Endothelial cell of umbilical vein (primary cell): Measurements from ENCODE around the gene RAG1. TPM values are rescaled to one million over a fixed set of nuclear protein-coding genes. Genes with fewer than 3 reads are reported as not detected.

Experiments
- BruUV-seq: library from RNA; stranded (reverse); fragments of 400-500 nt; replicated peaks from 2 replicates; lab custom pipeline; 2021; lab: Mats Ljungman, UMichigan
- CTCF ChIA-PET: fragments of 300-600, 350-600 bp; sonication (Branson Sonifier 250); formaldehyde crosslinking; loops from one replicate; lab custom pipeline; 2021; ENCODE audit warnings: antibody characterized with exemption, inconsistent platforms; lab: Charles Lee
- POLR2A ChIA-PET: fragments of 300-600, 350-600 bp; sonication (Branson Sonifier 250); formaldehyde crosslinking; loops from one replicate; lab custom pipeline; 2021; ENCODE audit warnings: antibody characterized with exemption, inconsistent platforms; lab: Charles Lee
- DNase-seq: peaks from one replicate; pipeline ENCODE4 v3.0.0-alpha.2; 2011; ENCODE audit warnings: low read depth, low spot score
- FAIRE-seq: peaks from 2 replicates; lab custom pipeline; 2011; peaks lifted over from hg19 to GRCh38; lab: Jason Lieb, UNC
- H2AFZ ChIP-seq: 2 replicates; pipeline ENCODE4 v1.6.0; 2012; ENCODE audit warnings: low read depth, low read length, control low read depth, inconsistent platforms
- H3K27ac ChIP-seq: 2 replicates; pipeline ENCODE4 v1.5.1; 2011; ENCODE audit warnings: low read depth, mild to moderate bottlenecking, control low read depth, low read length, moderate library complexity; ENCODE audit not compliant: insufficient read depth
- H3K27me3 ChIP-seq, 2 experiments: 2 replicates each; pipeline versions ENCODE4 v1.6.0 to v1.6.1; 2011; ENCODE audit warnings: low read length in 2 of 2, mixed read lengths in 1 of 2; ENCODE audit not compliant: control insufficient read depth in 2 of 2, insufficient read depth in 2 of 2
- H3K36me3 ChIP-seq, 2 experiments: 2 replicates in 1 of 2; 3 replicates in 1 of 2; pipeline ENCODE4 v1.5.1; 2011; ENCODE audit warnings: low read length in 2 of 2, mild to moderate bottlenecking in 1 of 2, moderate library complexity in 1 of 2; ENCODE audit not compliant: control insufficient read depth in 2 of 2, insufficient read depth in 2 of 2; ENCODE audit errors: extremely low read depth in 1 of 2
- H3K4me1 ChIP-seq: 3 replicates; pipeline ENCODE4 v1.5.1; 2011; ENCODE audit warnings: mild to moderate bottlenecking, low read length; ENCODE audit not compliant: control insufficient read depth, insufficient read depth; ENCODE audit errors: extremely low read depth
- H3K4me2 ChIP-seq: 2 replicates; pipeline ENCODE4 v1.6.1; 2011; ENCODE audit warnings: low read length, control low read depth, mixed read lengths; ENCODE audit not compliant: insufficient read depth
- H3K4me3 ChIP-seq, 3 experiments: fragments of 200-600 bp in 1 of 3; sonication (generic), shearing (Covaris generic) in 1 of 3; replicated peaks in 1 of 3; 2 replicates each; pipeline ENCODE4 v1.5.1; 2011 to 2016; ENCODE audit warnings: control low read depth in 3 of 3, low read length in 3 of 3, mild to moderate bottlenecking in 2 of 3, inconsistent platforms in 1 of 3, low read depth in 1 of 3, moderate library complexity in 1 of 3; ENCODE audit not compliant: insufficient read depth in 1 of 3
- H3K79me2 ChIP-seq: 2 replicates; pipeline ENCODE4 v1.6.0; 2012; ENCODE audit warnings: low read length, inconsistent platforms; ENCODE audit not compliant: control insufficient read depth, insufficient read depth
- H3K9ac ChIP-seq: replicated peaks from 2 replicates; pipeline ENCODE3; 2011; ENCODE audit warnings: low read length, control low read depth; ENCODE audit not compliant: insufficient read depth; ENCODE audit errors: extremely low read depth
- H3K9me1 ChIP-seq: replicated peaks from 3 replicates; pipeline ENCODE4 v1.6.0; 2011; ENCODE audit warnings: mild to moderate bottlenecking, low read length; ENCODE audit not compliant: control insufficient read depth, insufficient read depth; ENCODE audit errors: extremely low read depth
- H3K9me3 ChIP-seq: replicated peaks from 2 replicates; pipeline ENCODE4 v1.5.1; 2012; ENCODE audit warnings: low read length, inconsistent platforms; ENCODE audit not compliant: control insufficient read depth, insufficient read depth
- H4K20me1 ChIP-seq: replicated peaks from 2 replicates; pipeline ENCODE3; 2011; ENCODE audit warnings: mild to moderate bottlenecking, low read length; ENCODE audit not compliant: control insufficient read depth, insufficient read depth; ENCODE audit errors: extremely low read depth
- CTCF ChIP-seq, 2 donors: IDR thresholded peaks; 1 replicate in 1 of 2; 2 replicates in 1 of 2; pipeline ENCODE4 v1.5.1; 2011; ENCODE audit warnings: low read length in 2 of 2, mild to moderate bottlenecking in 2 of 2, moderate library complexity in 2 of 2, control low read depth in 1 of 2, inconsistent platforms in 1 of 2, low read depth in 1 of 2; ENCODE audit not compliant: insufficient read depth in 1 of 2; ENCODE audit errors: extremely low read depth in 1 of 2
- EZH2 ChIP-seq: IDR thresholded peaks from 2 replicates; pipeline ENCODE4 v1.6.1; 2012; ENCODE audit warnings: borderline replicate concordance, low read depth, mild to moderate bottlenecking, moderate library complexity, low read length, inconsistent platforms; ENCODE audit not compliant: severe bottlenecking
- FOS ChIP-seq: IDR thresholded peaks from 2 replicates; pipeline ENCODE4 v1.6.1; 2011; ENCODE audit warnings: mild to moderate bottlenecking, low read length, moderate library complexity, borderline replicate concordance; ENCODE audit not compliant: insufficient read depth
- GATA2 ChIP-seq: IDR thresholded peaks from 2 replicates; pipeline ENCODE4 v1.7.0; 2011; ENCODE audit warnings: low read depth, mild to moderate bottlenecking, moderate library complexity, mixed read lengths, low read length; ENCODE audit not compliant: insufficient read length, insufficient read depth
- JUN ChIP-seq: IDR thresholded peaks from 2 replicates; pipeline ENCODE4 v1.6.1; 2011; ENCODE audit warnings: borderline replicate concordance, low read depth; ENCODE audit not compliant: insufficient read length, insufficient read depth
- MYC ChIP-seq: IDR thresholded peaks from one replicate; pipeline ENCODE4 v1.6.1; 2011; ENCODE audit warnings: mild to moderate bottlenecking, low read depth, low read length
- POLR2A ChIP-seq: IDR thresholded peaks from 2 replicates; pipeline ENCODE4 v1.6.1; 2012; ENCODE audit warnings: low read depth, mild to moderate bottlenecking, control low read depth, low read length
- POLR2AphosphoS5 ChIP-seq: IDR thresholded peaks from 2 replicates; pipeline ENCODE4 v1.6.1; 2012; ENCODE audit warnings: low read depth, mild to moderate bottlenecking, control low read depth, low read length, moderate library complexity; ENCODE audit not compliant: insufficient read depth
- dilution Hi-C: fragments of 300-500 bp; cut with MboI; formaldehyde crosslinking; loops from one replicate; pipeline ENCODE4 v1.15.0; 2019; ENCODE audit warnings: low sequenced_read_pairs; ENCODE audit not compliant: extremely low pct_ligation_motif_present
- intact Hi-C: fragments of 100-400 bp; cut with micrococcal nuclease; formaldehyde crosslinking; loops from one replicate; pipeline ENCODE4 v1.10.0; 2022
- polyA plus RNA-seq, 4 experiments: library from polyadenylated mRNA; depleted of rRNA in 3 of 4; stranded (reverse) in 3 of 4; unstranded in 1 of 4; fragments of >200 nt; gene quantifications; 2 replicates each; pipeline versions ENCODE4 v1.2.1 to v1.2.3, GENCODE V29; 2011 to 2012; ENCODE audit warnings: missing spikeins in 1 of 4
- total RNA-seq: library from RNA; stranded (reverse); gene quantifications from 2 replicates; pipeline ENCODE4 v1.2.3, GENCODE V29; 2021
- TF ChIP-seq, protein P1 (sequence below): IDR thresholded peaks from 2 replicates; pipeline ENCODE4 v1.6.1; 2011; ENCODE audit not compliant: insufficient read depth, insufficient read length

Gene RAG1
- total and polyA plus RNA-seq, 2 donors (not counting 3 experiments of a cell fraction or from before 2014, with no cell fraction given), result 0.15 to 1.2 TPM

DNA sequence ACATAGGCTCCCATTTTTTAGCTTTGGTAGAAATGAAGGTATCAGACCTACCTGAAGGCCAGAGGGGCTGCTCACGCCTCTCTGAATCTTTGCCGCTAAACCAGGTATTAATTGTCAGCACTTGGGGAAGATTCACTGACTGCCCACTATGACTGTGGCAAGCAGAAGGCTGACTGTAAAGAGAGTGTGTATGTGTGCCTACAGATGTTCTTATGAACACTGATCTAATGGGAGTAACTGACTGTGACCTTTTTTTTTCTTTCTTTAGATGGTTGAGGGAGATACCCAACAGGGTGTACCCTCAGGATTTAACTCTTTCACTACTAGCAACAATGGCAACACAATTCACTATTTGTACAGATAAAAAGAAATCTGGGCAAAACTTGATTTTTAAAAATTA lies 30.2 kb downstream of the RAG1 start, which contains the start of gene RAG2:
TSS of gene RAG2 (minus strand) at position 186 of the 400 bp plus-strand sequence. CDS start 4,068 bp downstream, outside the sequence.
- dilution Hi-C loops, result no loop called here
- H3K9me1 ChIP-seq, result no peaks in the 10 kb centered on the region
- H3K36me3 ChIP-seq, result no peaks in the 10 kb centered on the region
- peaks cover 5% of the 10 kb centered on the region for H3K4me1 ChIP-seq
- H2AFZ ChIP-seq, result no peak within 1 kb of the TSS
- TF ChIP-seq GATA2, result no peak
- no peaks in the 10 kb centered on the region for H4K20me1 ChIP-seq
- no peak within 1 kb of the TSS for H3K4me3 ChIP-seq
- H3K9me3 ChIP-seq, result no peaks in the 10 kb centered on the region
- intact Hi-C loops, result no loop called here
- H3K9ac ChIP-seq, result no peak within 1 kb of the TSS
- ChIA-PET CTCF (no interaction called here), POLR2A (no interaction called here)
- FAIRE-seq, result no peak
- no peaks in the 10 kb centered on the region for H3K79me2 ChIP-seq
- DNase-seq, result no peak
- H3K27me3 ChIP-seq, result no peaks in the 10 kb centered on the region
- H3K27ac ChIP-seq, result no peak within 1 kb of the TSS
- no peak within 1 kb of the TSS for H3K4me2 ChIP-seq
- BruUV-seq, result no TSS peak

DNA sequence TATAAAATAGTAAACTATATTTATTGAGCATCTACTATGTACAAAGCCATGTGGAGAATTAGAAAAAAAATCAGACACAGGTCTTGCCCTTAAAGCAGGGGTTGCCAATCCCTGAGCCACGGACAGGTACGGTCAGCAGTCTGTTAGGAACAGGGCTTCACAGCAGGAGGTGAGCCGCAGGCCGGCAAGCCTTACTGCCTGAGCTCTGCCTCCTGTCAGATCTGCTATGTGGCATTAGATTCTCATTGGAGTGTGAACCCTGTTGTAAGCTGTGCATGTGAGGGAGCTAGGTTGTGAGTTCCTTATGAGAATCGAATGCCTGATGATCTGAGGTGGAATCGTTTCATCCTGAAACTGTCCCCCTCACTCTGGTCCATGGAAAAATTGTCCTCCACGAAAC lies 32.4 kb downstream of the RAG1 start:
- BruUV-seq, result no TSS peak
- H3K9me3 ChIP-seq, result no peaks in the 10 kb centered on the region
- intact Hi-C loops, result no loop called here
- POLR2A ChIA-PET, result no interaction called here
- H3K4me3 ChIP-seq, result no peak overlapping the region
- CTCF ChIA-PET, result no interaction called here
- no peaks in the 10 kb centered on the region for H3K79me2 ChIP-seq
- no peak overlapping the region for H3K4me2 ChIP-seq
- H2AFZ ChIP-seq, result no peak overlapping the region
- no peaks in the 10 kb centered on the region for H3K36me3 ChIP-seq
- no peak for TF ChIP-seq CTCF (IDR thresholded peaks at IDR 0.05; ENCODE audit: extremely low read depth in 1 of 2, insufficient read depth in 1 of 2, low read depth in 1 of 2, low read length in 2 of 2)
- no peak for TF ChIP-seq EZH2
- TF ChIP-seq POLR2A, result no peak
- no peak for TF ChIP-seq POLR2AphosphoS5
- TF ChIP-seq FOS, result no peak
- TF ChIP-seq GATA2, result no peak
- TF ChIP-seq JUN, result no peak
- TF ChIP-seq, protein P1, sequence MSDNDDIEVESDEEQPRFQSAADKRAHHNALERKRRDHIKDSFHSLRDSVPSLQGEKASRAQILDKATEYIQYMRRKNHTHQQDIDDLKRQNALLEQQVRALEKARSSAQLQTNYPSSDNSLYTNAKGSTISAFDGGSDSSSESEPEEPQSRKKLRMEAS, result no peak
- no peak for TF ChIP-seq MYC
- H3K9ac ChIP-seq, result no peak overlapping the region
- no peaks in the 10 kb centered on the region for H3K27me3 ChIP-seq
- dilution Hi-C loops, result no loop called here
- H3K4me1 ChIP-seq, result peaks cover 3% of the 10 kb centered on the region
- no peaks in the 10 kb centered on the region for H4K20me1 ChIP-seq
- no peaks in the 10 kb centered on the region for H3K9me1 ChIP-seq
- FAIRE-seq (no peak), DNase-seq (no peak)
- H3K27ac ChIP-seq, result no peak overlapping the region
